GM12891 (cell line): Measurements from ENCODE around the gene EML3.

ENCODE experiments used
- PAX5 ChIP-seq: IDR thresholded peaks from 2 replicates; pipeline ENCODE4 v1.6.1; 2011; ENCODE audit warnings: low read length, moderate library complexity, mild to moderate bottlenecking; ENCODE audit not compliant: insufficient read depth, severe bottlenecking
- POLR2A ChIP-seq: IDR thresholded peaks from 2 replicates; pipeline ENCODE4 v1.6.1; 2011; ENCODE audit warnings: low read depth, low read length, control low read depth
- POLR2AphosphoS5 ChIP-seq: IDR thresholded peaks from 2 replicates; pipeline ENCODE4 v1.6.1; 2011; ENCODE audit warnings: low read depth, low read length, control low read depth
- POU2F2 ChIP-seq: IDR thresholded peaks from 2 replicates; pipeline ENCODE4 v1.6.1; 2011; ENCODE audit warnings: low read depth, mild to moderate bottlenecking, control low read depth, low read length, moderate library complexity
- SPI1 ChIP-seq: IDR thresholded peaks from 2 replicates; pipeline ENCODE4 v1.6.1; 2011; ENCODE audit warnings: low read depth, low read length, control low read depth
- TAF1 ChIP-seq: IDR thresholded peaks from 2 replicates; pipeline ENCODE4 v1.6.1; 2011; ENCODE audit warnings: low read depth, low read length, control low read depth

DNA sequence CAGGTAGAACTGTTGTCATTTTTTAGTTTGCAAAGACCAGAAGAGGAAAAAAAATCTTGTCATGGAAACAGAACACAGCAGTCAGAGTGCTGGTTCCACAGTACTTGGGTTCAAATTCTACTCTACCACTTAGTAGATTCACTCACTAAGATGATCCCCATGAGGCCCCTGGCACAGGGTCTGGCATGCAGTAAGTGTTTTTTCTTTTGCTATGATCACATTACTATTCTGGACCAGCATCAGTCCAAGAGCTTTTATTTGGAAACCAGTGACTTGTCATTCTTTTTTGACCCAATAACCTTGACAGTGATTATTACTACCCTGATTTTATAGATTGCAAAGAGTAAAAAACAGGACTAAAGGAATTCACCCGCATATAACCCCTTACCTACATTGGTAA lies 43.0 kb downstream of the EML3 start:
- TF ChIP-seq POLR2A: no peak
- no peak for TF ChIP-seq TAF1
- TF ChIP-seq POLR2AphosphoS5: no peak
- no peak for TF ChIP-seq POU2F2
- TF ChIP-seq SPI1: no peak
- no peak for TF ChIP-seq PAX5
